Measurements from ENCODE around the gene TMEM161A.
"Not testable (repeated sequence)": the region's sequence is repeated elsewhere in the genome, so short reads cannot be mapped to it uniquely, and the experiment has no call there.

Gene TMEM161A

GRCh38 chr19:19154768-19155494, 16.7 kb upstream of the TMEM161A start:
- DNase-seq, result no peak

- no peak for DNase-seq
These were observed 14.5 kb upstream of the TMEM161A start for GRCh38 chr19:19152668-19153384.

- no peak for DNase-seq
These were observed 13.1 kb upstream of the TMEM161A start for GRCh38 chr19:19151418-19151817.

GRCh38 chr19:19149435-19149834, 11.2 kb upstream of the TMEM161A start:
- no peak for DNase-seq

- not testable (repeated sequence) for DNase-seq
These were observed 10.2 kb upstream of the TMEM161A start for GRCh38 chr19:19148504-19148903.

- DNase-seq, result no peak
These were observed 9.1 kb upstream of the TMEM161A start for GRCh38 chr19:19147344-19147743.

- no peak for DNase-seq
These were observed 8.6 kb upstream of the TMEM161A start for GRCh38 chr19:19146865-19147264.

- peak; percentile 82 to 87 for DNase-seq
These were observed 7.7 kb upstream of the TMEM161A start for GRCh38 chr19:19145684-19146608.

- no peak for DNase-seq
These were observed 7.0 kb upstream of the TMEM161A start for GRCh38 chr19:19145281-19145680.

GRCh38 chr19:19142347-19142746, 4.1 kb upstream of the TMEM161A start:
- DNase-seq, result no peak

- no peak for DNase-seq
These were observed 2.2 kb upstream of the TMEM161A start for GRCh38 chr19:19140476-19140875.

GRCh38 chr19:19139876-19140229, 1.6 kb upstream of the TMEM161A start:
- DNase-seq, result no peak

GRCh38 chr19:19137556-19138108, 646 bp downstream of the TMEM161A start:
- no peak for DNase-seq

GRCh38 chr19:19135713-19136112, 2.6 kb downstream of the TMEM161A start:
- not testable (repeated sequence) for DNase-seq

GRCh38 chr19:19134687-19135158, 3.6 kb downstream of the TMEM161A start:
- peak; percentile 27 to 31 for DNase-seq

GRCh38 chr19:19133985-19134384, 4.3 kb downstream of the TMEM161A start:
- no peak for DNase-seq

- no peak for DNase-seq
These were observed 5.4 kb downstream of the TMEM161A start for GRCh38 chr19:19132912-19133311.

GRCh38 chr19:19131989-19132388, 6.3 kb downstream of the TMEM161A start:
- no peak for DNase-seq

GRCh38 chr19:19126102-19126501, 12.2 kb downstream of the TMEM161A start:
- DNase-seq, result no peak

- DNase-seq, result no peak
These were observed 14.9 kb downstream of the TMEM161A start for GRCh38 chr19:19123386-19123785.

- no peak for DNase-seq
These were observed 15.4 kb downstream of the TMEM161A start for GRCh38 chr19:19122902-19123301.

- DNase-seq, result no peak
These were observed 16.9 kb downstream of the TMEM161A start for GRCh38 chr19:19121371-19121770.

All from activated CD4-positive, alpha-beta T cell treated with anti-CD3 and anti-CD28 coated beads, Interleukin-2, amount 50 U/mL, for 4 hours (primary cell).